HepG2 (cell line): Measurements from ENCODE around the gene ELAC2. TPM values are rescaled to one million over a fixed set of nuclear protein-coding genes. Genes with fewer than 3 reads are reported as not detected.

Experiments
- ATAC-seq: fragments of 200-7000 bp; cut with Tn5 transposase; 3 replicates; pipeline ENCODE4 v1.9.1; 2020; ENCODE audit warnings: mild to moderate bottlenecking, moderate library complexity
- BruUV-seq: library from RNA; stranded (reverse); fragments of 400-500 nt; replicated peaks from 2 replicates; lab custom pipeline; 2021; lab: Mats Ljungman, UMichigan
- CTCF ChIA-PET: fragments of 300-600 bp; formaldehyde crosslinking; extraction: SDS; loops from one replicate; lab custom pipeline; 2021; ENCODE audit warnings: low total read pairs, inconsistent platforms, low intra/inter-chr PET ratio; lab: Yijun Ruan, JAX
- POLR2A ChIA-PET: fragments of 350-600 bp; sonication (Branson Sonifier 250); formaldehyde crosslinking; loops from one replicate; lab custom pipeline; 2020; ENCODE audit warnings: antibody characterized with exemption, inconsistent platforms; lab: Yijun Ruan, JAX
- DNase-seq: peaks from one replicate; pipeline ENCODE4 v3.0.0-alpha.2; 2015; ENCODE audit warnings: low spot score
- FAIRE-seq: peaks from 3 replicates; lab custom pipeline; 2011; peaks lifted over from hg19 to GRCh38; lab: Jason Lieb, UNC
- H2AFZ ChIP-seq: one replicate; pipeline ENCODE4 v1.6.1; 2011; ENCODE audit warnings: low read length, inconsistent platforms
- H3K27ac ChIP-seq: fragments of 300-600 bp; 3 replicates; pipeline ENCODE4 v1.8.0; 2011; ENCODE audit warnings: mixed run types, mild to moderate bottlenecking, mixed read lengths, low read length, inconsistent platforms; ENCODE audit not compliant: insufficient read depth; ENCODE audit errors: extremely low read length
- H3K27me3 ChIP-seq, 2 experiments: fragments of 200-600 bp in 1 of 2; 2 replicates in 1 of 2; 3 replicates in 1 of 2; pipeline versions ENCODE4 v1.6.0 to v1.8.0; 2011; ENCODE audit warnings: low read length in 2 of 2, mild to moderate bottlenecking in 2 of 2, moderate library complexity in 2 of 2, inconsistent platforms in 1 of 2; ENCODE audit not compliant: insufficient read depth in 2 of 2, control insufficient read depth in 1 of 2
- H3K36me3 ChIP-seq, 2 experiments: fragments of 200-600 bp in 1 of 2; replicated peaks in 1 of 2; 2 replicates in 1 of 2; 3 replicates in 1 of 2; pipeline versions ENCODE4 v1.5.1 to v1.8.0; 2011; ENCODE audit warnings: low read length in 2 of 2, inconsistent platforms in 1 of 2; ENCODE audit not compliant: insufficient read depth in 2 of 2, control insufficient read depth in 1 of 2
- H3K4me1 ChIP-seq: 2 replicates; pipeline ENCODE4 v1.5.1; 2012; ENCODE audit warnings: low read length, inconsistent platforms; ENCODE audit not compliant: insufficient read depth
- H3K4me2 ChIP-seq: 2 replicates; pipeline ENCODE4 v1.6.0; 2011; ENCODE audit warnings: low read depth, low read length, inconsistent platforms
- H3K4me3 ChIP-seq, 3 experiments: fragments of 200-600 bp in 1 of 3; sonication (generic), shearing (Covaris generic) in 1 of 3; replicated peaks in 1 of 3; 2 replicates each; pipeline ENCODE4 v1.5.1; 2011 to 2016; ENCODE audit warnings: low read length in 3 of 3, inconsistent platforms in 2 of 3, low read depth in 2 of 3, mild to moderate bottlenecking in 2 of 3, control low read depth in 1 of 3, mixed read lengths in 1 of 3; ENCODE audit not compliant: insufficient read depth in 1 of 3
- H3K79me2 ChIP-seq: one replicate; pipeline ENCODE4 v1.6.1; 2011; ENCODE audit warnings: low read length, inconsistent platforms; ENCODE audit not compliant: insufficient read depth
- H3K9ac ChIP-seq: 2 replicates; pipeline ENCODE4 v1.6.0; 2011; ENCODE audit warnings: mild to moderate bottlenecking, low read depth, low read length, inconsistent platforms; ENCODE audit not compliant: insufficient read depth
- H3K9me3 ChIP-seq: 2 replicates; pipeline ENCODE4 v1.5.1; 2012; ENCODE audit warnings: mild to moderate bottlenecking, low read length
- H4K20me1 ChIP-seq: 2 replicates; pipeline ENCODE4 v1.6.0; 2011; ENCODE audit warnings: inconsistent platforms, mild to moderate bottlenecking, low read length, moderate library complexity; ENCODE audit not compliant: insufficient read depth
- HOXA5 ChIP-seq: sonication (generic); formaldehyde crosslinking; IDR thresholded peaks from 2 replicates; pipeline ENCODE4 v1.4.0; 2020; ENCODE audit warnings: missing genetic modification reagents
- ZFYVE20 ChIP-seq: sonication (generic); formaldehyde crosslinking; IDR thresholded peaks from 2 replicates; pipeline ENCODE4 v1.8.0; 2023; ENCODE audit warnings: low read depth, mild to moderate bottlenecking, moderate library complexity, missing genetic modification reagents, borderline replicate concordance
- ZNF326 ChIP-seq: sonication (generic); formaldehyde crosslinking; IDR thresholded peaks from 2 replicates; pipeline ENCODE4 v1.4.0; 2020; ENCODE audit warnings: missing genetic modification reagents, borderline replicate concordance
- ZNF800 ChIP-seq: sonication (generic); formaldehyde crosslinking; IDR thresholded peaks from 2 replicates; pipeline ENCODE4 v1.4.0; 2020; ENCODE audit warnings: missing genetic modification reagents
- WGBS: methylation state at CpG from one replicate; pipeline ENCODE4 v1.1.6; 2017; ENCODE audit warnings: low lambda C conversion rate; 5-methylcytosine and 5-hydroxymethylcytosine counted together
- in situ Hi-C: cut with HindIII; loops from 2 replicates; pipeline ENCODE4 v1.10.0; 2017; ENCODE audit warnings: low pct_unique_long_range_greater_than_20kb; ENCODE audit not compliant: extremely low pct_ligation_motif_present
- intact Hi-C: fragments of 100-400 bp; cut with micrococcal nuclease; formaldehyde crosslinking; loops from one replicate; pipeline ENCODE4 v1.10.0; 2022; ENCODE audit not compliant: unreplicated experiment
- polyA plus RNA-seq, 8 experiments: library from polyadenylated mRNA; depleted of rRNA in 3 of 8; stranded (reverse) in 7 of 8; unstranded in 1 of 8; fragments of >200 nt; fragmentation: Illumina TruSeq in 4 of 8; extraction: Trizol in 4 of 8; gene quantifications; 2 replicates each; pipeline versions ENCODE4 v1.2.1 to v1.2.3, GENCODE V29; 2011 to 2016; ENCODE audit warnings: low read depth in 4 of 8, missing spikeins in 1 of 8, mixed read lengths in 1 of 8; ENCODE audit not compliant: insufficient read depth in 1 of 8
- total RNA-seq, 5 experiments: library from RNA; depleted of rRNA; stranded (reverse); fragments of >200 nt; fragmentation: Illumina TruSeq; extraction: Trizol; gene quantifications; 2 replicates each; pipeline ENCODE4 v1.2.3, GENCODE V29; 2016; ENCODE audit warnings: low read depth in 1 of 5

The ELAC2 gene
- total and polyA plus RNA-seq, 2 of the 13 experiments (the other 11 are each of a cell fraction or from before 2014, with no cell fraction given), result 35.6 to 50.4 TPM

- 88% methylated on average over 12 of the region's 12 CpGs for WGBS
- intact Hi-C loops (no loop called here), in situ Hi-C loops (no loop called here)
- H3K36me3 ChIP-seq, result no peaks in the 10 kb centered on the region
- no peak overlapping the region for H3K9ac ChIP-seq
- no peaks in the 10 kb centered on the region for H4K20me1 ChIP-seq
- TF ChIP-seq ZNF326 (CRISPR knock-in tag) (no peak), ZFYVE20 (CRISPR knock-in tag) (no peak), ZNF800 (no peak)
- H3K9me3 ChIP-seq, result peaks cover 8% of the 10 kb centered on the region; the same call in 1 of the 2 replicates
- no peaks in the 10 kb centered on the region for H3K27me3 ChIP-seq
- ChIA-PET CTCF (no interaction called here), POLR2A (no interaction called here)
- H3K27ac ChIP-seq, result no peak overlapping the region
- no TSS peak for BruUV-seq
- no peaks in the 10 kb centered on the region for H3K79me2 ChIP-seq
- FAIRE-seq, result no peak
- no peak for ATAC-seq
- H3K4me2 ChIP-seq, result no peak overlapping the region
- no peak overlapping the region for H2AFZ ChIP-seq
- no peak for DNase-seq
- no peaks in the 10 kb centered on the region for H3K4me1 ChIP-seq
- H3K4me3 ChIP-seq, result no peak overlapping the region
These were observed 59.0 kb downstream of the ELAC2 start for GRCh38 chr17:12958786-12959185.

GRCh38 chr17:12955521-12955920, 62.3 kb downstream of the ELAC2 start:
- Histone ChIP-seq H3K4me1 (no peaks in the 10 kb centered on the region), H3K27me3 (no peaks in the 10 kb centered on the region), H4K20me1 (no peaks in the 10 kb centered on the region), H3K36me3 (no peaks in the 10 kb centered on the region), H3K27ac (no peak overlapping the region), H2AFZ (no peak overlapping the region), H3K79me2 (no peaks in the 10 kb centered on the region), H3K9me3 (peaks cover 8% of the 10 kb centered on the region; the same call in 1 of the 2 replicates), H3K4me2 (no peak overlapping the region), H3K9ac (no peak overlapping the region), H3K4me3 (no peak overlapping the region)
- TF ChIP-seq HOXA5, result no peak
- in situ Hi-C loops, result no loop called here
- 59% methylated on average over 5 of the region's 5 CpGs for WGBS
- ATAC-seq (no peak), FAIRE-seq (no peak), DNase-seq (no peak)
- CTCF ChIA-PET, result no interaction called here
- intact Hi-C loops, result no loop called here
- no TSS peak for BruUV-seq
- POLR2A ChIA-PET, result no interaction called here
